HCT116 (cell line): ENCODE data around the gene CNKSR3. TPM values are rescaled to one million over a fixed set of nuclear protein-coding genes. Genes with fewer than 3 reads are reported as not detected.

Experiments
- ATAC-seq: fragments of 200-7000 bp; cut with Tn5 transposase; 2 replicates; pipeline ENCODE4 v1.9.1; 2020; ENCODE audit warnings: mild to moderate bottlenecking, moderate library complexity
- BruUV-seq: library from RNA; stranded (reverse); fragments of 400-500 nt; replicated peaks from 2 replicates; lab custom pipeline; 2021; lab: Mats Ljungman, UMichigan
- CTCF ChIA-PET: fragments of 300-600 bp; sonication (Branson Sonifier 250); formaldehyde crosslinking; loops from one replicate; lab custom pipeline; 2021; ENCODE audit warnings: antibody characterized with exemption; lab: Charles Lee
- POLR2A ChIA-PET: fragments of 300-600, 350-600 bp; sonication (Branson Sonifier 250); formaldehyde crosslinking; loops from one replicate; lab custom pipeline; 2021; ENCODE audit warnings: antibody characterized with exemption; lab: Charles Lee
- RAD21 ChIA-PET, 2 experiments: fragments of 300-600 bp; sonication (Branson Sonifier 250); formaldehyde crosslinking; loops; one replicate each; lab custom pipeline; 2023; ENCODE audit warnings: low total read pairs in 2 of 2; ENCODE audit not compliant: uncharacterized antibody in 2 of 2, unreplicated experiment in 2 of 2, low non-redundant PET in 1 of 2; lab: Charles Lee
- DNase-seq: peaks from one replicate; pipeline ENCODE4 v3.0.0-alpha.2; 2010; ENCODE audit warnings: low read depth, low spot score
- H2AFZ ChIP-seq: fragments of 200-600 bp; shearing (Covaris generic), sonication (generic); 2 replicates; pipeline ENCODE4 v1.6.1; 2017; ENCODE audit warnings: low read depth, mixed run types, mixed read lengths, antibody characterized with exemption, low read length; ENCODE audit not compliant: poor library complexity, severe bottlenecking
- H3K27ac ChIP-seq: 2 replicates; pipeline ENCODE4 v1.5.1; 2012; ENCODE audit warnings: low read depth, low read length
- H3K27me3 ChIP-seq: fragments of 200-600 bp; sonication (generic); 2 replicates; pipeline ENCODE4 v1.6.1; 2016; ENCODE audit warnings: mixed run types, low read length, mixed read lengths; ENCODE audit not compliant: insufficient read depth
- H3K36me3 ChIP-seq, 2 experiments: fragments of 200-500 bp in 1 of 2; fragments of 200-600 bp in 1 of 2; sonication (Bioruptor generic) in 1 of 2; sonication (generic) in 1 of 2; 2 replicates each; pipeline versions ENCODE4 v1.5.1 to v1.6.1; 2014 to 2016; ENCODE audit warnings: low read length in 2 of 2, inconsistent platforms in 1 of 2, mixed read lengths in 1 of 2, mixed run types in 1 of 2; ENCODE audit not compliant: insufficient read depth in 2 of 2, control insufficient read depth in 1 of 2
- H3K4me1 ChIP-seq, 2 experiments: fragments of 200-600 bp in 1 of 2; sonication (generic) in 1 of 2; 2 replicates each; pipeline versions ENCODE4 v1.5.1 to v1.6.1; 2012 to 2017; ENCODE audit warnings: low read length in 2 of 2, inconsistent platforms in 1 of 2, mild to moderate bottlenecking in 1 of 2, mixed read lengths in 1 of 2, mixed run types in 1 of 2, moderate library complexity in 1 of 2; ENCODE audit not compliant: insufficient read depth in 2 of 2, control insufficient read depth in 1 of 2
- H3K4me2 ChIP-seq: fragments of 200-600 bp; sonication (generic); 2 replicates; pipeline ENCODE4 v1.6.1; 2017; ENCODE audit warnings: mixed run types, low read length, mixed read lengths
- H3K4me3 ChIP-seq, 2 experiments: fragments of 200-600 bp in 1 of 2; sonication (generic) in 1 of 2; replicated peaks in 1 of 2; 2 replicates each; pipeline ENCODE4 v1.5.1; 2011 to 2016; ENCODE audit warnings: low read length in 2 of 2, control low read depth in 1 of 2, low read depth in 1 of 2, mild to moderate bottlenecking in 1 of 2, mixed read lengths in 1 of 2, mixed run types in 1 of 2
- H3K79me2 ChIP-seq: fragments of 200-600 bp; sonication (generic); 2 replicates; pipeline ENCODE4 v1.6.1; 2017; ENCODE audit warnings: mild to moderate bottlenecking, mixed run types, low read length, moderate library complexity, mixed read lengths; ENCODE audit not compliant: insufficient read depth
- H3K9ac ChIP-seq: fragments of 200-600 bp; sonication (generic); 2 replicates; pipeline ENCODE4 v1.6.1; 2016; ENCODE audit warnings: low read length, mixed read lengths
- H3K9me2 ChIP-seq: fragments of 200-600 bp; sonication (generic), shearing (Covaris generic); 2 replicates; pipeline ENCODE4 v1.6.1; 2017; ENCODE audit warnings: mixed run types, mild to moderate bottlenecking, moderate library complexity; ENCODE audit not compliant: insufficient read depth
- H3K9me3 ChIP-seq, 2 experiments: fragments of 200-500 bp in 1 of 2; fragments of 200-600 bp in 1 of 2; sonication (Bioruptor generic) in 1 of 2; sonication (generic) in 1 of 2; 2 replicates each; pipeline ENCODE4 v1.6.1; 2014 to 2017; ENCODE audit warnings: low read length in 2 of 2, mixed read lengths in 2 of 2, inconsistent platforms in 1 of 2, low read depth in 1 of 2, mild to moderate bottlenecking in 1 of 2, mixed run types in 1 of 2, moderate library complexity in 1 of 2; ENCODE audit not compliant: control insufficient read depth in 1 of 2, insufficient read depth in 1 of 2
- H4K20me1 ChIP-seq: fragments of 200-600 bp; sonication (generic), shearing (Covaris generic); 2 replicates; pipeline ENCODE4 v1.6.1; 2017; ENCODE audit warnings: mixed run types, mild to moderate bottlenecking, moderate library complexity; ENCODE audit not compliant: insufficient read depth
- CBX3 ChIP-seq: IDR thresholded peaks from 2 replicates; pipeline ENCODE4 v1.6.1; 2012; ENCODE audit warnings: low read depth
- CEBPB ChIP-seq: IDR thresholded peaks from 2 replicates; pipeline ENCODE4 v1.6.1; 2012; ENCODE audit warnings: low read depth
- EZH2phosphoT487 ChIP-seq: fragments of 200-600 bp; IDR thresholded peaks from 2 replicates; pipeline ENCODE4 v1.6.1; 2018; ENCODE audit warnings: antibody characterized with exemption, borderline replicate concordance
- FOSL1 ChIP-seq: IDR thresholded peaks from 2 replicates; pipeline ENCODE4 v1.6.1; 2012; ENCODE audit warnings: low read depth
- JUND ChIP-seq: IDR thresholded peaks from 2 replicates; pipeline ENCODE4 v1.6.1; 2012
- POLR2A ChIP-seq: IDR thresholded peaks from 2 replicates; pipeline ENCODE4 v1.7.0; 2011; ENCODE audit warnings: borderline replicate concordance; ENCODE audit not compliant: insufficient read depth, insufficient read length; ENCODE audit errors: extremely low read depth
- RAD21 ChIP-seq: IDR thresholded peaks from 2 replicates; pipeline ENCODE4 v1.6.1; 2012; ENCODE audit warnings: low read depth, mild to moderate bottlenecking
- SP1 ChIP-seq: IDR thresholded peaks from 2 replicates; pipeline ENCODE4 v1.6.1; 2012; ENCODE audit warnings: low read depth
- TCF7L2 ChIP-seq: IDR thresholded peaks from 2 replicates; pipeline ENCODE4 v1.7.0; 2011; ENCODE audit warnings: borderline replicate concordance, inconsistent platforms; ENCODE audit not compliant: insufficient read depth, insufficient read length; ENCODE audit errors: extremely low read depth
- ZFX ChIP-seq: fragments of 450-650 bp; IDR thresholded peaks from 2 replicates; pipeline ENCODE4 v1.6.1; 2017
- ZNF274 ChIP-seq: fragments of 200-500 bp; sonication (Bioruptor generic); IDR thresholded peaks from 2 replicates; pipeline ENCODE4 v1.6.1; 2014; ENCODE audit warnings: mild to moderate bottlenecking, low read depth, low read length, inconsistent platforms
- intact Hi-C: fragments of 100-400 bp; cut with micrococcal nuclease; formaldehyde crosslinking; loops from 2 replicates; pipeline ENCODE4 v1.10.0; 2022
- total RNA-seq: library from RNA; stranded (reverse); gene quantifications from one replicate; pipeline ENCODE4 v1.2.1, GENCODE V29; 2021; ENCODE audit not compliant: unreplicated experiment
- TF ChIP-seq, protein P1 (sequence below), 3 experiments: fragments of 200-600 bp in 1 of 3; sonication (generic) in 1 of 3; IDR thresholded peaks in 2 of 3; conservative IDR thresholded peaks in 1 of 3; 2 replicates each; pipeline ENCODE4 v1.5.1; 2012 to 2017; ENCODE audit warnings: low read depth in 2 of 3, low read length in 2 of 3, antibody characterized with exemption in 1 of 3, borderline replicate concordance in 1 of 3, control low read depth in 1 of 3, mild to moderate bottlenecking in 1 of 3, mixed read lengths in 1 of 3, mixed run types in 1 of 3, moderate library complexity in 1 of 3; ENCODE audit not compliant: insufficient read depth in 1 of 3
- TF ChIP-seq, protein P2 (sequence below): IDR thresholded peaks from 2 replicates; pipeline ENCODE4 v1.6.1; 2011; ENCODE audit warnings: mild to moderate bottlenecking, low read length, moderate library complexity; ENCODE audit not compliant: insufficient replicate concordance; ENCODE audit errors: extremely low read depth
- TF ChIP-seq, protein P3 (sequence below): IDR thresholded peaks from 2 replicates; pipeline ENCODE4 v1.6.1; 2012
- TF ChIP-seq, protein P4 (sequence below): IDR thresholded peaks from 2 replicates; pipeline ENCODE4 v1.6.1; 2012; ENCODE audit warnings: low read depth

CNKSR3 gene
- total RNA-seq, 1 experiment from 2014 or later, result 15.4 TPM

DNA sequence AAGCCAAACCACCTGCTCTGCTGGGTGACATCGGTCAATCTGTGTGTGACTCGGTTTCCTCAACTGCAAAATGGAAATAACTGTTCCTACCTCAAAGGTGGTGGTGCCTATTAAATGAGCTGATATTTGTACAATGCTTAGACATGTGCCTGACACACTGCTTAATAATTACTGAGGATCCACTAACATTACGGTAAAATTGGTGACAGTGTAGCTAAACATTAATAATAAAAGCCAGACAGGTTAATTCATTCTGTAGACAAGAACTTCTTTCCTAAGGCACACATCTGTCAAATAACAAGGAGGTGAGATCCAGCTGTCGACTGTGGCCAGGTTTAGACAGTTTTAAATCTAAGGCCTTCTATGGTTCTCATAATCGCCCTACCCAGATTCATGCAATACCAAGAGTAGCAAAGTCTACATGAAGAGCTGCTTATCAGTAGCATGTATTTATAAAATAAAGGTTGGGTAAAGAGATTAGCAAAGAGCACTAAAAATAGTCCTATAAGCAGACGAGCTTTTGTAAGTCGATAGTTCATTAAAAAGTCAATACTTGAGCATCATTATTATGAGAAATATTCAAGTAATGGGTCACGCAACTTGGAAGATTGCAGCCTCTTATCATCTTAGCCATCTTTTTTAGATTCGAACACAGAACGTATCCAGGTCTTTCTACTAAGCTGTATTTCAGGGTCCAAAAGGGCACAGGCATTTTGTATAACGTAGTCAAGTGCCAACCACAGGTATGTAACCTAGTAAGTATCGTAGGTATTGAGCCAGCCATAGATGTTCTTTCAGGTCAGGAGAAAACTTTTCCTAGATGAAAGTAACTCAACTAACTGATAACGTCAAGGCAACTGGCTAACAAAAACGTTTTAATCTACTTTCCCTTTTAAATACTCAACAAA lies 3.2 kb downstream of the CNKSR3 start (continued):
- TF ChIP-seq, protein P1, sequence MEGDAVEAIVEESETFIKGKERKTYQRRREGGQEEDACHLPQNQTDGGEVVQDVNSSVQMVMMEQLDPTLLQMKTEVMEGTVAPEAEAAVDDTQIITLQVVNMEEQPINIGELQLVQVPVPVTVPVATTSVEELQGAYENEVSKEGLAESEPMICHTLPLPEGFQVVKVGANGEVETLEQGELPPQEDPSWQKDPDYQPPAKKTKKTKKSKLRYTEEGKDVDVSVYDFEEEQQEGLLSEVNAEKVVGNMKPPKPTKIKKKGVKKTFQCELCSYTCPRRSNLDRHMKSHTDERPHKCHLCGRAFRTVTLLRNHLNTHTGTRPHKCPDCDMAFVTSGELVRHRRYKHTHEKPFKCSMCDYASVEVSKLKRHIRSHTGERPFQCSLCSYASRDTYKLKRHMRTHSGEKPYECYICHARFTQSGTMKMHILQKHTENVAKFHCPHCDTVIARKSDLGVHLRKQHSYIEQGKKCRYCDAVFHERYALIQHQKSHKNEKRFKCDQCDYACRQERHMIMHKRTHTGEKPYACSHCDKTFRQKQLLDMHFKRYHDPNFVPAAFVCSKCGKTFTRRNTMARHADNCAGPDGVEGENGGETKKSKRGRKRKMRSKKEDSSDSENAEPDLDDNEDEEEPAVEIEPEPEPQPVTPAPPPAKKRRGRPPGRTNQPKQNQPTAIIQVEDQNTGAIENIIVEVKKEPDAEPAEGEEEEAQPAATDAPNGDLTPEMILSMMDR (IDR thresholded peaks at IDR 0.05 in 2 of 3, conservative IDR thresholded peaks at IDR 0.05 in 1 of 3; ENCODE audit: borderline replicate concordance in 1 of 3, insufficient read depth in 1 of 3, low read depth in 2 of 3, low read length in 2 of 3), result no peak
- TF ChIP-seq EZH2phosphoT487 (no peak), JUND (no peak), CEBPB (no peak)
- TF ChIP-seq, protein P2, sequence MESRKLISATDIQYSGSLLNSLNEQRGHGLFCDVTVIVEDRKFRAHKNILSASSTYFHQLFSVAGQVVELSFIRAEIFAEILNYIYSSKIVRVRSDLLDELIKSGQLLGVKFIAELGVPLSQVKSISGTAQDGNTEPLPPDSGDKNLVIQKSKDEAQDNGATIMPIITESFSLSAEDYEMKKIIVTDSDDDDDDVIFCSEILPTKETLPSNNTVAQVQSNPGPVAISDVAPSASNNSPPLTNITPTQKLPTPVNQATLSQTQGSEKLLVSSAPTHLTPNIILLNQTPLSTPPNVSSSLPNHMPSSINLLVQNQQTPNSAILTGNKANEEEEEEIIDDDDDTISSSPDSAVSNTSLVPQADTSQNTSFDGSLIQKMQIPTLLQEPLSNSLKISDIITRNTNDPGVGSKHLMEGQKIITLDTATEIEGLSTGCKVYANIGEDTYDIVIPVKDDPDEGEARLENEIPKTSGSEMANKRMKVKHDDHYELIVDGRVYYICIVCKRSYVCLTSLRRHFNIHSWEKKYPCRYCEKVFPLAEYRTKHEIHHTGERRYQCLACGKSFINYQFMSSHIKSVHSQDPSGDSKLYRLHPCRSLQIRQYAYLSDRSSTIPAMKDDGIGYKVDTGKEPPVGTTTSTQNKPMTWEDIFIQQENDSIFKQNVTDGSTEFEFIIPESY, result no peak

DNA sequence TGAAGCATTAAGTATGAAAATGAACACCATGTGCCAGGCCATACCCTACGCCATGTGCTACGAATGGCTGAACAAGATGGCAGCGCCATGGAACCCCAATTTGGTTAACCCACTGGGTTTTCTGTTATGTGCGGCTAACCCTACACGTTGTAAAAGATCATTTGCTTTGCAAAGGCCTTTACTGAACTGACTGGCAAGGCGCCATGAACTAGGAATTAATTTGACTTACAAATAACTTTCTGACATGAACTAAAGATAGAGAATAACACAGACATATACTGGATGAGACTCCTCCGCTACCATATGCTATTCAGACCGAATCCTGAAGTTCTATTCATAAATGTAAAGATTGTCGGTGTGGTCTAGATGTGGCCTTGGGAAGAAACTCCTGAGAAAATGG lies 3.9 kb downstream of the CNKSR3 start:
- peaks cover 8 to 16% of the 10 kb centered on the region in 2 experiments for H3K4me1 ChIP-seq
- no peak overlapping the region for H3K27ac ChIP-seq
- no peaks in the 10 kb centered on the region for H3K27me3 ChIP-seq
- intact Hi-C loops, result loop anchor here (10.0 kb wide), 1 partner anchor 352 kb away; no protein-coding TSS in a partner anchor
- no peak for ATAC-seq
- no peak overlapping the region for H3K4me3 ChIP-seq
- no peak for DNase-seq
- TF ChIP-seq FOSL1 (no peak), CBX3 (no peak), EZH2phosphoT487 (no peak), TCF7L2 (no peak), SP1 (no peak), ZFX (no peak), ZNF274 (no peak), CEBPB (no peak), RAD21 (no peak), POLR2A (no peak)
- TF ChIP-seq, protein P3, sequence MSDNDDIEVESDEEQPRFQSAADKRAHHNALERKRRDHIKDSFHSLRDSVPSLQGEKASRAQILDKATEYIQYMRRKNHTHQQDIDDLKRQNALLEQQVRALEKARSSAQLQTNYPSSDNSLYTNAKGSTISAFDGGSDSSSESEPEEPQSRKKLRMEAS, result no peak
- TF ChIP-seq, protein P4, sequence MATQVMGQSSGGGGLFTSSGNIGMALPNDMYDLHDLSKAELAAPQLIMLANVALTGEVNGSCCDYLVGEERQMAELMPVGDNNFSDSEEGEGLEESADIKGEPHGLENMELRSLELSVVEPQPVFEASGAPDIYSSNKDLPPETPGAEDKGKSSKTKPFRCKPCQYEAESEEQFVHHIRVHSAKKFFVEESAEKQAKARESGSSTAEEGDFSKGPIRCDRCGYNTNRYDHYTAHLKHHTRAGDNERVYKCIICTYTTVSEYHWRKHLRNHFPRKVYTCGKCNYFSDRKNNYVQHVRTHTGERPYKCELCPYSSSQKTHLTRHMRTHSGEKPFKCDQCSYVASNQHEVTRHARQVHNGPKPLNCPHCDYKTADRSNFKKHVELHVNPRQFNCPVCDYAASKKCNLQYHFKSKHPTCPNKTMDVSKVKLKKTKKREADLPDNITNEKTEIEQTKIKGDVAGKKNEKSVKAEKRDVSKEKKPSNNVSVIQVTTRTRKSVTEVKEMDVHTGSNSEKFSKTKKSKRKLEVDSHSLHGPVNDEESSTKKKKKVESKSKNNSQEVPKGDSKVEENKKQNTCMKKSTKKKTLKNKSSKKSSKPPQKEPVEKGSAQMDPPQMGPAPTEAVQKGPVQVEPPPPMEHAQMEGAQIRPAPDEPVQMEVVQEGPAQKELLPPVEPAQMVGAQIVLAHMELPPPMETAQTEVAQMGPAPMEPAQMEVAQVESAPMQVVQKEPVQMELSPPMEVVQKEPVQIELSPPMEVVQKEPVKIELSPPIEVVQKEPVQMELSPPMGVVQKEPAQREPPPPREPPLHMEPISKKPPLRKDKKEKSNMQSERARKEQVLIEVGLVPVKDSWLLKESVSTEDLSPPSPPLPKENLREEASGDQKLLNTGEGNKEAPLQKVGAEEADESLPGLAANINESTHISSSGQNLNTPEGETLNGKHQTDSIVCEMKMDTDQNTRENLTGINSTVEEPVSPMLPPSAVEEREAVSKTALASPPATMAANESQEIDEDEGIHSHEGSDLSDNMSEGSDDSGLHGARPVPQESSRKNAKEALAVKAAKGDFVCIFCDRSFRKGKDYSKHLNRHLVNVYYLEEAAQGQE, result no peak
- H3K9me3 ChIP-seq, result no peaks in the 10 kb centered on the region
- peaks cover 48% of the 10 kb centered on the region for H3K79me2 ChIP-seq
- CTCF ChIA-PET, result no interaction called here
- no TSS peak for BruUV-seq
- H3K4me2 ChIP-seq, result no peak overlapping the region
- H2AFZ ChIP-seq, result no peak overlapping the region
- H4K20me1 ChIP-seq, result no peaks in the 10 kb centered on the region; the same call in 1 of the 2 replicates
- no peaks in the 10 kb centered on the region for H3K36me3 ChIP-seq
- POLR2A ChIA-PET, result no interaction called here
- RAD21 ChIA-PET, result no interaction called here
- no peaks in the 10 kb centered on the region for H3K9me2 ChIP-seq
- no peak overlapping the region for H3K9ac ChIP-seq
